Caco-2 (cell line): Measurements from ENCODE around the gene ALKBH5. TPM values are rescaled to one million over a fixed set of nuclear protein-coding genes. Genes with fewer than 3 reads are reported as not detected.
A peak's percentile ranks its signal among the peaks of the same experiment; 100 is the strongest.

Source experiments
- BruUV-seq: library from RNA; stranded (reverse); fragments of 400-500 nt; replicated peaks from 2 replicates; lab custom pipeline; 2021; lab: Mats Ljungman, UMichigan
- CTCF ChIA-PET: fragments of 300-600 bp; sonication (Branson Sonifier 250); formaldehyde crosslinking; loops from one replicate; lab custom pipeline; 2022; ENCODE audit warnings: antibody characterized with exemption; lab: Charles Lee
- POLR2A ChIA-PET: fragments of 300-600 bp; sonication (Branson Sonifier 250); formaldehyde crosslinking; loops from one replicate; lab custom pipeline; 2022; ENCODE audit warnings: antibody characterized with exemption; lab: Charles Lee
- DNase-seq, 2 experiments: peaks; one replicate each; pipeline versions ENCODE4 v3.0.0 to v3.0.0-alpha.2; 2020 to 2022
- H3K27me3 ChIP-seq: replicated peaks from 2 replicates; pipeline ENCODE4 v1.6.0; 2011; ENCODE audit warnings: low read length; ENCODE audit not compliant: control insufficient read depth, insufficient read depth
- H3K36me3 ChIP-seq: 2 replicates; pipeline ENCODE4 v1.5.1; 2011; ENCODE audit warnings: low read length; ENCODE audit not compliant: control insufficient read depth, insufficient read depth
- H3K4me1 ChIP-seq: fragments of 250-450 bp; sonication (Bioruptor Pico); 2 replicates; pipeline ENCODE4 v1.5.1; 2020; ENCODE audit warnings: mild to moderate bottlenecking
- H3K4me3 ChIP-seq: 2 replicates; pipeline ENCODE4 v1.5.1; 2011; ENCODE audit warnings: low read depth, mild to moderate bottlenecking, control low read depth, low read length
- H3K9me3 ChIP-seq: fragments of 250-450 bp; sonication (Bioruptor Pico); 2 replicates; pipeline ENCODE4 v1.5.1; 2020; ENCODE audit warnings: mild to moderate bottlenecking, moderate library complexity
- H3K27ac Mint-ChIP-seq: one replicate; pipeline ENCODE4 v1.8.0; 2022; ENCODE audit warnings: mixed read lengths; ENCODE audit not compliant: unreplicated experiment
- H3K27me3 Mint-ChIP-seq: one replicate; pipeline ENCODE4 v1.8.0; 2022; ENCODE audit warnings: mixed read lengths; ENCODE audit not compliant: insufficient read depth, unreplicated experiment
- H3K36me3 Mint-ChIP-seq: one replicate; pipeline ENCODE4 v1.8.0; 2022; ENCODE audit warnings: mild to moderate bottlenecking, mixed read lengths; ENCODE audit not compliant: insufficient read depth, unreplicated experiment
- H3K4me1 Mint-ChIP-seq: one replicate; pipeline ENCODE4 v1.8.0; 2022; ENCODE audit warnings: low read depth, mixed read lengths; ENCODE audit not compliant: unreplicated experiment
- H3K4me3 Mint-ChIP-seq: one replicate; pipeline ENCODE4 v1.8.0; 2022; ENCODE audit warnings: mild to moderate bottlenecking, moderate library complexity, mixed read lengths; ENCODE audit not compliant: unreplicated experiment
- H3K9me3 Mint-ChIP-seq: one replicate; pipeline ENCODE4 v1.8.0; 2022; ENCODE audit warnings: mixed read lengths; ENCODE audit not compliant: unreplicated experiment
- intact Hi-C: fragments of 100-400 bp; cut with micrococcal nuclease; formaldehyde crosslinking; loops from one replicate; pipeline ENCODE4 v1.10.0; 2022; ENCODE audit not compliant: unreplicated experiment
- total RNA-seq: library from RNA; stranded (reverse); gene quantifications from 2 replicates; pipeline ENCODE4 v1.2.3, GENCODE V29; 2022
- TF ChIP-seq, protein P1 (sequence below), 2 experiments: fragments of 200-600 bp in 1 of 2; IDR thresholded peaks; 1 replicate in 1 of 2; 2 replicates in 1 of 2; pipeline versions ENCODE4 v1.5.1 to v1.8.0; 2011 to 2022; ENCODE audit warnings: antibody characterized with exemption in 1 of 2, control low read depth in 1 of 2, inconsistent platforms in 1 of 2, low read depth in 1 of 2, low read length in 1 of 2, mild to moderate bottlenecking in 1 of 2, moderate library complexity in 1 of 2; ENCODE audit not compliant: insufficient read depth in 1 of 2, severe bottlenecking in 1 of 2, unreplicated experiment in 1 of 2

The ALKBH5 gene
- total RNA-seq, 1 experiment from 2014 or later: 101 TPM

DNA sequence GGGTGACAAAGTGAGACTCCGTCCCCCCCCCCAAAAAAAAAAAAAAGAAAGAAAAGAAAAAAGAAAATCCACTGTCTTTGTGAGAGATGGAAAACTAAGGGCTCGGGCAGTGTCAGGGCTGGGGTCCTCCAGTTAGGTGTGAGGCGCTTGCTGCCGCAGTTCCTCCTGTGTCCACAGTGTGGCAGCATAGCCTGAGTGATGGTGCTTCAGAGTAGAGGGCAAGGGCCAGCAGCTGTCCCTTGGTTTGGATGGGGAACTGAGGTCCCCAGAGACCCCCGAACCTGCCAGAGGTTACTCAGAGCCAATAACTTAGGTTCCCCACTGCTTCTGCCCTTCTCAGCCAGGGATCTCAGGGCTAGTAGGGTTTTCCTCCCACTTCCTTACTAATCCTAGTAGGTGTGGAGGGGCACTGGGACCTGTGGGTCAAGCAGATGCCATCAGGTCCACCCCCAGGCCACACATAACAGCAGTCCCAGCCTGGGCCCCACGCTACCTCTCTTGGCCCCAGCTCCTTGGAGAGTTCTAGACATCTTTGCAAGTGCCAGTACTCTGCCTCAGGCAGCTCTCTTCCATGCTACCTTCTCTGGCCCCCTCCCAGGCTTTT lies 33.9 kb downstream of the ALKBH5 start:
- no peak overlapping the region for H3K4me3 ChIP-seq
- ChIA-PET POLR2A (no interaction called here), CTCF (interaction anchor here (0.7 to 1.3 kb wide), 3 partner anchors 14 to 99 kb away, joined by 3 to 4 read pairs (median 3); no protein-coding TSS in a partner anchor)
- H3K4me1 Mint-ChIP-seq: no peaks in the 10 kb centered on the region
- TF ChIP-seq, protein P1, sequence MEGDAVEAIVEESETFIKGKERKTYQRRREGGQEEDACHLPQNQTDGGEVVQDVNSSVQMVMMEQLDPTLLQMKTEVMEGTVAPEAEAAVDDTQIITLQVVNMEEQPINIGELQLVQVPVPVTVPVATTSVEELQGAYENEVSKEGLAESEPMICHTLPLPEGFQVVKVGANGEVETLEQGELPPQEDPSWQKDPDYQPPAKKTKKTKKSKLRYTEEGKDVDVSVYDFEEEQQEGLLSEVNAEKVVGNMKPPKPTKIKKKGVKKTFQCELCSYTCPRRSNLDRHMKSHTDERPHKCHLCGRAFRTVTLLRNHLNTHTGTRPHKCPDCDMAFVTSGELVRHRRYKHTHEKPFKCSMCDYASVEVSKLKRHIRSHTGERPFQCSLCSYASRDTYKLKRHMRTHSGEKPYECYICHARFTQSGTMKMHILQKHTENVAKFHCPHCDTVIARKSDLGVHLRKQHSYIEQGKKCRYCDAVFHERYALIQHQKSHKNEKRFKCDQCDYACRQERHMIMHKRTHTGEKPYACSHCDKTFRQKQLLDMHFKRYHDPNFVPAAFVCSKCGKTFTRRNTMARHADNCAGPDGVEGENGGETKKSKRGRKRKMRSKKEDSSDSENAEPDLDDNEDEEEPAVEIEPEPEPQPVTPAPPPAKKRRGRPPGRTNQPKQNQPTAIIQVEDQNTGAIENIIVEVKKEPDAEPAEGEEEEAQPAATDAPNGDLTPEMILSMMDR (IDR thresholded peaks at IDR 0.05; ENCODE audit: insufficient read depth in 1 of 2, low read depth in 1 of 2, low read length in 1 of 2, severe bottlenecking in 1 of 2, unreplicated experiment in 1 of 2): peak; percentile 93 to 97
- intact Hi-C loops: no loop called here
- H3K36me3 ChIP-seq: no peaks in the 10 kb centered on the region
- no peaks in the 10 kb centered on the region for H3K36me3 Mint-ChIP-seq
- peak; percentile 80 to 85 for DNase-seq
- no TSS peak for BruUV-seq
- H3K27ac Mint-ChIP-seq: no peak overlapping the region
- no peaks in the 10 kb centered on the region for H3K27me3 Mint-ChIP-seq
- no peaks in the 10 kb centered on the region for H3K9me3 ChIP-seq
- no peaks in the 10 kb centered on the region for H3K9me3 Mint-ChIP-seq
- H3K27me3 ChIP-seq: no peaks in the 10 kb centered on the region
- no peak overlapping the region for H3K4me3 Mint-ChIP-seq
- no peaks in the 10 kb centered on the region for H3K4me1 ChIP-seq

DNA sequence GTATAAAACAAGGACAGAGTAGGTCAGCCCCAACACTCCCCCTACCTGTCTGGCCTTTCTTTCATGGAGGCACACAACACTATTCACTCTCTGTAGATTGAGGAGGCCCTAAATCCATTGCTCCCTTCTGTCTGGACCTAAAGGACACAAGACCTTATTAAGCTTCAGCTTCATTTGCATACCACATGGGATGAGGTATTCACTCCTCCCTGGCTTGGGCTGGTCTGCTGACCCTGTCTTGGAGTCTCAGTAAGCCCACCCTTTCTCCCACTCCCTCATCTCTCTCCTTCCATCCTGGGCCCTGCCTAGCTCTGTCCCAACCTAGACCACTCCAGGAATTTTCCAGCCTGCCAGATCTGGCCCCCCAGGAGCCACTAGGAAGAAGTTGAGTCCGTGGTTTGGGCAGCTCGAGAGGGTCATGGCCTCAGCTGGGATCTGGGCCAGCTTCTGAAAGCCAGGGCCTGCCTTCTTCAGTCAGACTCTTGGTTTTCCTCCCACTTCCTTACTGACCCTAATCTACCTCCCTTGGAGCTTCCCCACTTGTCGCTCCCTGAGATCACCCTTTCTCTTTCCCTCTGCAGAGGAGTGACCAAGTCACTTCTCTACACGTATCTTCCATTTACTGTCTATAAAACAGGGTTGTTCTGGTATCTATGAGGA lies 35.3 kb downstream of the ALKBH5 start:
- H3K9me3 ChIP-seq: no peaks in the 10 kb centered on the region
- Mint-ChIP-seq H3K4me3 (no peak overlapping the region), H3K4me1 (no peaks in the 10 kb centered on the region), H3K9me3 (no peaks in the 10 kb centered on the region), H3K27ac (no peak overlapping the region), H3K36me3 (no peaks in the 10 kb centered on the region), H3K27me3 (no peaks in the 10 kb centered on the region)
- H3K4me1 ChIP-seq: no peaks in the 10 kb centered on the region
- intact Hi-C loops: no loop called here
- no peaks in the 10 kb centered on the region for H3K27me3 ChIP-seq
- ChIA-PET CTCF (interaction anchor here (1.0 to 1.3 kb wide), 2 partner anchors 16 to 76 kb away, joined by 3 read pairs; no protein-coding TSS in a partner anchor), POLR2A (no interaction called here)
- TF ChIP-seq, protein P1 (IDR thresholded peaks at IDR 0.05; ENCODE audit: insufficient read depth in 1 of 2, low read depth in 1 of 2, low read length in 1 of 2, severe bottlenecking in 1 of 2, unreplicated experiment in 1 of 2): no peak
- no peak for DNase-seq
- BruUV-seq: no TSS peak
- no peaks in the 10 kb centered on the region for H3K36me3 ChIP-seq
- H3K4me3 ChIP-seq: no peak overlapping the region

DNA sequence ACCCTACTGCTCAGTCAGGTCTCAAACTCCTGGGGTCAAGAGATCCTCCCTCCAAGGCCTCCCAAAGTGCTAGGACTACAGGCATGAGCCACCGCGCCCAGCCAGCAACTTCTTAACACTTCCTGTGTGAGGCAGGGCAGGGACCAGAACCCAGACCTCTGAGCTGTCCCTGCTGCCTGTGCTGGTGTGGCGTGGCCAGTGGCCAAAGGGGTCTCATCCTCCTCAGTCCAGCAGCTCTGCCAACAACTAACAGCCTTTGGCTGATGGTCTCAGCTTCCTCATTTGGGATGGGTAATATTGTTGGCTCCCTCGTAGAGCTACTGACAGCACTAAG lies 40.4 kb downstream of the ALKBH5 start:
- H3K36me3 Mint-ChIP-seq: peaks cover 6% of the 10 kb centered on the region
- no TSS peak for BruUV-seq
- H3K4me3 ChIP-seq: no peak overlapping the region
- H3K4me1 Mint-ChIP-seq: peaks cover 21% of the 10 kb centered on the region
- H3K27ac Mint-ChIP-seq: no peak overlapping the region
- H3K9me3 ChIP-seq: no peaks in the 10 kb centered on the region
- TF ChIP-seq, protein P1 (IDR thresholded peaks at IDR 0.05; ENCODE audit: insufficient read depth in 1 of 2, low read depth in 1 of 2, low read length in 1 of 2, severe bottlenecking in 1 of 2, unreplicated experiment in 1 of 2): no peak
- peaks cover 21% of the 10 kb centered on the region for H3K4me1 ChIP-seq
- no peaks in the 10 kb centered on the region for H3K27me3 ChIP-seq
- intact Hi-C loops: loop anchor here (2.0 kb wide), 1 partner anchor 41 kb away; the partner anchor contains the start of gene ALKBH5
- H3K9me3 Mint-ChIP-seq: no peaks in the 10 kb centered on the region
- no peaks in the 10 kb centered on the region for H3K36me3 ChIP-seq
- H3K4me3 Mint-ChIP-seq: no peak overlapping the region
- ChIA-PET CTCF (no interaction called here), POLR2A (interaction anchor here (0.6 kb wide), 2 partner anchors 46 to 140 kb away, joined by 3 to 4 read pairs; no protein-coding TSS in a partner anchor)
- DNase-seq: no peak
- no peaks in the 10 kb centered on the region for H3K27me3 Mint-ChIP-seq
